Pulmonary artery endothelial cell (primary cell): ENCODE results near the gene GHDC. TPM values are rescaled to one million over a fixed set of nuclear protein-coding genes. Genes with fewer than 3 reads are reported as not detected.
"Not testable (repeated sequence)": the region's sequence is repeated elsewhere in the genome, so short reads cannot be mapped to it uniquely, and the experiment has no call there.

Experiments used
- DNase-seq: peaks from one replicate; pipeline ENCODE4 v3.0.0-alpha.2; 2011; ENCODE audit warnings: low read depth, low spot score
- total RNA-seq: library from RNA; depleted of rRNA; stranded (reverse); fragments of >200 nt; gene quantifications from 2 replicates; pipeline ENCODE4 v1.2.3, GENCODE V29; 2014

The GHDC gene, protein sequence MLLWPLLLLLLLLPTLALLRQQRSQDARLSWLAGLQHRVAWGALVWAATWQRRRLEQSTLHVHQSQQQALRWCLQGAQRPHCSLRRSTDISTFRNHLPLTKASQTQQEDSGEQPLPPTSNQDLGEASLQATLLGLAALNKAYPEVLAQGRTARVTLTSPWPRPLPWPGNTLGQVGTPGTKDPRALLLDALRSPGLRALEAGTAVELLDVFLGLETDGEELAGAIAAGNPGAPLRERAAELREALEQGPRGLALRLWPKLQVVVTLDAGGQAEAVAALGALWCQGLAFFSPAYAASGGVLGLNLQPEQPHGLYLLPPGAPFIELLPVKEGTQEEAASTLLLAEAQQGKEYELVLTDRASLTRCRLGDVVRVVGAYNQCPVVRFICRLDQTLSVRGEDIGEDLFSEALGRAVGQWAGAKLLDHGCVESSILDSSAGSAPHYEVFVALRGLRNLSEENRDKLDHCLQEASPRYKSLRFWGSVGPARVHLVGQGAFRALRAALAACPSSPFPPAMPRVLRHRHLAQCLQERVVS
- 14.3 and 16.2 TPM in 2 replicates for total RNA-seq

DNA sequence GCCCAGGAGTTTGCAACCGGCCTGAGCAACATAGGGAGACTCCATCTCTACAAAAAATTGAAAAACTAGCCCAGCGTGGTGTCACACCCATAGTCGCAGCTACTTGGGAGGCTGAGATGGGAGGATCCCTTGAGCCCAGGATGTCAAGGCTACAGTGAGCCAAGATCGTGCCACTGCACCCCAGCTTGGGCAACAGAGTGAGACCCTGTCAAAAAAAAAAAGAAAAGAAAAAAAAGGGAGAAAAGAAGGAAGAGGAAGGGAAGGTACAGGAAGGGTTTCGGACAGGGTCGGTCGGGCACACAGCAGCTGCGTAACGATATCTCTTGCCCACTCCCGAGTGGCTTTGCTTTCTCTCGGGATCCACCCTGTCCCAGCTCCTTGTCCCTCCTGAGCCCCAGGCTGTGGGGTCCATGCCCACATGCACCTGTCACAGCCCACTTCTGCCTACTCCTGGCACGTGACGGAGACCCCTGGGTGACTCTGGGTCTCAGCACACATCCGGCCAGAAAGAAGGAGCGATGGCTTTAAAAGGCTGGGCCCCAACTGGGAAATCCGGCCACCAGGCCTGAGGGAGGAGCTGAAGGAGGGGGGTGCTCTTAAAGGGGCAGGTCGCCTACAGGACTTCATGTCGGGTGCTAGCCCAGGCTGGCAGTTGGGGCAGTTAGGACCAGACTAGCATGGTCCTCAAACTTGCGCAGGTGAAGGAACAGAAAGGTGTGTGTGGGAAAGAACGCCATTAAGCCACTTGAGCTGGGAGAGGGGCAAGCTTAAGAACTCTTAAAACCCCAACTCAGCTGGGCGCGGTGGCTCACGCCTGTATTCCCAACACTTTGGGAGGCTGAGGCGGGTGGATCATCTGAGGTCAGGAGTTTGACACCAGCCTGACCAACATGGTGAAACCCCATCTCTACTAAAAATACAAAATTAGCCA is at the start of gene GHDC:
Gene GHDC, minus strand, starts transcription at position 526 of the 931 bp plus-strand sequence. CDS start 913 bp downstream, outside the sequence.
- DNase-seq = peak; percentile 40

- no peak for DNase-seq
These were observed 49.2 kb upstream of the GHDC start for GRCh38 chr17:42243493-42243982.

DNA sequence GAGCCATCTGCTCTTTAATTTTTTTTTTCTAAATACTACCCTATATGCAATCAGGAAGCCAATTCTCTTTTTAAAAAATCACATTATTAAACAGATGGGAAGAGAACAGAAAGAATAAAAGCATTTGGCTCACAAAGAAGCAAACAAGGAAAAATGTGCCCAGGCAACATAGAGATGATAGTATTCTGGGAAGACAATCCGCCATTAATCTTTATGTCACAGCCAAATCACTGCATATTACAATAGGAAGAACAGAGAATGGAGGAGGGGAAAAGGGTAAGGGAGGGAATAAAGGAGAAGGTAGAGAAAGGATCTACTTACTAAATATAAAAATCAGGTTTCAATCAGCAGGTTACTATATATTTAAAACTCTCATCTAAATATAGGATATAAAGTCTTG is 47.6 kb upstream of the GHDC start:
- no peak for DNase-seq

- not testable (repeated sequence) for DNase-seq
These were observed 46.6 kb upstream of the GHDC start for GRCh38 chr17:42240863-42241262.

DNA sequence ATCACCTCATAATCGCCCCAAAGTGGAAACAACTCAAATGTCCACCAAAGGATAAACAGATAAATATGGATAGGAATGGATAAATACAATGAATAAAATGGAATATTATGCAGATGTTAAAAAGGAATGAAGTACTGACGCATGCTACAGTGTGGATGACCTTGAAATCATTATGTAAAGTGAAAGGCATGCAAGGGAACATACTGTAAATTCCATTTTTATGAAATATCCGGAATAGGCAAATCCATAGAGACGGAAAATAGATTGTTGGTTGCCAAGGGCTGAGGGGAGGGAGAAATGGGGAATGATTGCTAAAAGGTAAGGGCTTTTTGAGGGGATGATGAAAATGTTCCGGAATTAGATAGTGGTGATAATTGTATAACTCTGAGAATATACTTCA is 45.9 kb upstream of the GHDC start:
- DNase-seq = no peak

DNA sequence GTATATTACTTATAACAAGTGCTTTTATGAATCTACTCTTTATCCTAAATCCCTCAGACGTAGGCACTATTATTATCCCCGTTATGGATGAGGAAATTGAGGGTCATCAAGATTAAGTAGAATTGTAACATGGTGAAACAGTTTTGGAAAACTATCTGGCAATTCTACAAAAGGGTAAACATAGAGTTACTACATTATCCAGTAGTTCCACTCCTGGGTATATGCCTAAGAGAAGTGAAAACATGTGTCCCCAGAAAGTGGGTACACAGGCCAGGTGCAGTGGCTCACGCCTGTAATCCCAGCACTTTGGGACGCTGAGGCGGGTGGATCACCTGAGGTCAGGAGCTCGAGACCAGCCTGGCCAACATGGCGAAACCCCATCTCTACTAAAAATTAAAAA is 45.3 kb upstream of the GHDC start:
- DNase-seq = not testable (repeated sequence)

DNA sequence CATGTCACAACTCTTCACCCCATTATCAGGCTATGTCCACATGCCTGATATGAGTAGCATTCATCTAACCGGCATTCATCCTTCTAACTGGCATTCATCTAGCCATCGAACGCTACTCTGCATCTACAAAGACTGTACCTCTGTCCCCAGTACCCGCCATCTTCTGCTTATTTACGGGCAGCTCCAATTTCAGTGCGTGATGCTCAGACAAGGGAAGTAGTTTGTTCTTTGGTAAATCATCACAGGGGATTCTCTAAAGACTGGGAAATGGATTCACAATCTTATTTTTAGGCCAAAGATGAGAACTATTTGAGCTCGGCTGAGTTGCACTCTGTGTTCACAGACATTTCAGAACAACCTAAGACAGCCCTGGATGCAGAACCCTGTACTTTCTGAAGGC is 42.5 kb upstream of the GHDC start:
- no peak for DNase-seq

GRCh38 chr17:42233994-42234393 is 39.7 kb upstream of the GHDC start:
- DNase-seq = no peak

GRCh38 chr17:42233156-42233555 is 38.9 kb upstream of the GHDC start:
- DNase-seq = no peak

DNA sequence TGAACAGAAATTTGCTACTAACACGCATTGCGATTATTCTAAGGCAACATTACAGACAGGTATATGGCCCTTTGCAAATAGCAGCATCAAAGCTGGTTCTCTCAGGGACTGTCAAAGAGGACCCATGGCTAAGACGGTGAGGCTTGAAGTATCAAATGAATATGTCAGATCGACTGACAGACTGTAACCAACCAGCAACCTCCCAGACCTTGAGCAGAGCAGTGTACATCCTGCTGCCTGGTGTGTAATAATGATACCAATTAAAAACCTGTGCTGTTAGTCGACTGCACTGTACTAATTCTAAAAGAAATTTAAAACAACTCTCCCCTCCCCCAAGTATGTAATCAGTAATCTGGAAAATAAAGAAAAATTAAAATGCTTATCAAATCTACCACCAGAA is 35.9 kb upstream of the GHDC start:
- DNase-seq = no peak

- DNase-seq = no peak
These were observed 33.8 kb upstream of the GHDC start for GRCh38 chr17:42227849-42228700.

- DNase-seq = no peak
These were observed 31.4 kb upstream of the GHDC start for GRCh38 chr17:42225646-42226045.

DNA sequence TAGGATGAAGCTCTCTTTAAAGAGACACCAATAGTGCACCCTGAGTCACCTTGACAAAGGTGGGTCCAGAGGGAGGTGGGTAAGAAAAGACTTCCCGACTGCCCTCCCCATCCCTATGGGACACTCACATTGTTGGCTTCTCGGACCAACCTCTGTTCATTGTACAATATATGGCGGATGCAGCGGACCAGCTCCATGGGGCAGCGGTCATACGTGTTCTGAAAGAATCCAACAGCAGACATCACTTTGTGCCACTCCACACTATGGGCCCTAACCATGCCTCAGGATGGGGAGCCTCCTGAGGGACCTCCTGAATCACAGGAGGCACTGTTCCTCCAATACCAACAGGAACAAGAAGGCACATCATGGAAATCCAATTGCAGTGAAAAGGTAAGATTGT is 30.4 kb upstream of the GHDC start:
- no peak for DNase-seq

GRCh38 chr17:42221886-42222745 is 27.8 kb upstream of the GHDC start:
- peak; percentile 33 for DNase-seq

DNA sequence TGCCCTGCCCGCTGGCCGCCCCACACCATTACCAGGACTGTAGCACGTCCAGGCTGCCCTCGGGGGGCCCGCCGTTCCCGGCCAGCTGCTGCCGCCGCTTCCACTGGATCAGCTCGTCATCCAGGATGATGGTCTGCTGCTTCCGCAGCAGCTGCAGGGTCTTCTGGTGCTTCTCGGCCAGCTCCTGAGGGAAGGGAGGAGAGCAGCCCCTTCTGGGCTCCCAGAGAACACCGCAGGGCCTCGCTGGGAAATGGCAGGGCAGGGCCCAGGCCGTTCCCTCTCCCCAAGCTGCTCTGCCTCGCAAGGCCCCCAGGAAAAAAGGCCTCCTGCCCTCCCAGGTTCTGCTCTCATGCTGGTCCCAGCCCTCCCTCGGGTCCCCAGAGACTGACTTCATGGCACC is 25.0 kb upstream of the GHDC start:
- DNase-seq = not testable (repeated sequence)

GRCh38 chr17:42214156-42214555 is 19.9 kb upstream of the GHDC start:
- no peak for DNase-seq

DNA sequence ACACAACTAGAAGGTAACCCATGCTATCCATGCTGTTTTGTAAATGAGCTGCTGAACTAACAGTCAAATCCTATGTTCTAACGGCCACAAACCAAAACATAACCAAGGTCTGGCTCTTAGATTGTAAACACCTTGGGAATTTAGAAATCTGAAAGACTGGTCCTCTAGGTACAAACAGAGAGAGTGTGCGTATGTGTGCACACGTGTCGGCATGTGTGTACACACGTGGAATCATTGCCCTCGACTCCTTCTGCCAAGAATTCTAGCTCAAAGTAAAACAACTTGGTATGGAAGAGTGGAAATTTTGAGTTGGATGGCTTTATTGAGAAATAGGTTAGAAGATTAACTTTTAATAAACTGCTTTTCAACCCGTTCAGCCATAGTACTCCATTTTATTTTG is 18.1 kb upstream of the GHDC start:
- DNase-seq = no peak

DNA sequence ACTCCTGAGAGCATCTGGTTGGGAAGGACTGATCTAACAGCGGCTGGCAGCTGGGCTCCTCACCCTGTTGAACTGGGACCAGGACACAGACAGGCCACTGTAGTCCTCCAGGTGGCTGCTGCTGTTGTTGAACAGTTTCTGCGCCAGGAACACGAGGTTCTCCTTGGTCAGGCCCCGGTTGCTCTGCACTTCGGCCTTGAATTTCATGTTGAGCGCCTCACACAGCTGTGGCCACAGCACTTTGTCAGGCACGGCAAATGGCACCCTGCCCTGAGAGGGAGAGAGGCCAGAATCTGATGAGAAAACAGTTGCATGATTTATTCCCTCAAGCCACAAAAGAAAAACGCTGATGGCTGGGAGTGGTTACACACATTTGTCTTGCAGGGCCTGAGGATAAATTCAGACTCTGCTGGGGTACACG is 17.6 kb upstream of the GHDC start:
- DNase-seq = not testable (repeated sequence)

GRCh38 chr17:42210046-42210445 is 15.8 kb upstream of the GHDC start:
- no peak for DNase-seq

- DNase-seq = not testable (repeated sequence)
These were observed 11.9 kb upstream of the GHDC start for GRCh38 chr17:42206153-42206612.
